Activated CD4-positive, alpha-beta T cell treated with anti-CD3 and anti-CD28 coated beads for 24 hours (primary cell): ENCODE results near the gene PTPRA.

Experiments
- DNase-seq, 2 donors: peaks; one replicate each; pipeline ENCODE4 v3.0.0-alpha.2; 2020; ENCODE audit warnings: low read depth in 2 of 2

Gene PTPRA

GRCh38 chr20:2922957-2923356 is 49.7 kb downstream of the PTPRA start:
- DNase-seq, result no peak

- DNase-seq, result no peak
Observed at GRCh38 chr20:2930538-2930937, 57.3 kb downstream of the PTPRA start.

- DNase-seq, result no peak
Observed at GRCh38 chr20:2932498-2932897, 59.2 kb downstream of the PTPRA start.

- DNase-seq, result no peak
Observed at GRCh38 chr20:2937902-2938301, 64.6 kb downstream of the PTPRA start.

GRCh38 chr20:2942439-2942838 is 69.2 kb downstream of the PTPRA start:
- DNase-seq, result no peak

GRCh38 chr20:2946988-2947961 is 74.0 kb downstream of the PTPRA start:
- no peak for DNase-seq

GRCh38 chr20:2948968-2949367 is 75.7 kb downstream of the PTPRA start:
- no peak for DNase-seq

- DNase-seq, result no peak
Observed at GRCh38 chr20:2952766-2953165, 79.5 kb downstream of the PTPRA start.

GRCh38 chr20:2955257-2955970 is 82.1 kb downstream of the PTPRA start:
- DNase-seq, result no peak

GRCh38 chr20:2956480-2956879 is 83.2 kb downstream of the PTPRA start:
- DNase-seq, result no peak

GRCh38 chr20:2967841-2968240 is 94.6 kb downstream of the PTPRA start:
- DNase-seq, result no peak

- DNase-seq, result no peak
Observed at GRCh38 chr20:2972126-2972525, 98.8 kb downstream of the PTPRA start.

- no peak for DNase-seq
Observed at GRCh38 chr20:2973574-2973973, 100.3 kb downstream of the PTPRA start.

GRCh38 chr20:2978519-2978918 is 105.2 kb downstream of the PTPRA start:
- DNase-seq, result no peak

- DNase-seq, result no peak
Observed at GRCh38 chr20:2981646-2982045, 108.4 kb downstream of the PTPRA start.

GRCh38 chr20:2983508-2983907 is 110.2 kb downstream of the PTPRA start:
- no peak for DNase-seq

- no peak for DNase-seq
Observed at GRCh38 chr20:2984028-2984501, 110.8 kb downstream of the PTPRA start.

- DNase-seq, result peak in 1 of 2 donors; percentile 34
Observed at GRCh38 chr20:2984956-2985661, 111.8 kb downstream of the PTPRA start.

GRCh38 chr20:2986466-2986865 is 113.2 kb downstream of the PTPRA start:
- peak; percentile 28 to 46 for DNase-seq

- DNase-seq, result no peak
Observed at GRCh38 chr20:2987861-2988260, 114.6 kb downstream of the PTPRA start.

GRCh38 chr20:2991532-2991931 is 118.3 kb downstream of the PTPRA start:
- DNase-seq, result no peak

- DNase-seq, result no peak
Observed at GRCh38 chr20:2993250-2993649, 120.0 kb downstream of the PTPRA start.
